GM19193 (cell line): ENCODE measurements around the gene BTBD16.

Experiments used
- POLR2A ChIP-seq: IDR thresholded peaks from 4 replicates; pipeline ENCODE4 v1.6.1; 2011; ENCODE audit not compliant: insufficient read depth, insufficient read length; ENCODE audit errors: extremely low read depth

BTBD16 gene

DNA sequence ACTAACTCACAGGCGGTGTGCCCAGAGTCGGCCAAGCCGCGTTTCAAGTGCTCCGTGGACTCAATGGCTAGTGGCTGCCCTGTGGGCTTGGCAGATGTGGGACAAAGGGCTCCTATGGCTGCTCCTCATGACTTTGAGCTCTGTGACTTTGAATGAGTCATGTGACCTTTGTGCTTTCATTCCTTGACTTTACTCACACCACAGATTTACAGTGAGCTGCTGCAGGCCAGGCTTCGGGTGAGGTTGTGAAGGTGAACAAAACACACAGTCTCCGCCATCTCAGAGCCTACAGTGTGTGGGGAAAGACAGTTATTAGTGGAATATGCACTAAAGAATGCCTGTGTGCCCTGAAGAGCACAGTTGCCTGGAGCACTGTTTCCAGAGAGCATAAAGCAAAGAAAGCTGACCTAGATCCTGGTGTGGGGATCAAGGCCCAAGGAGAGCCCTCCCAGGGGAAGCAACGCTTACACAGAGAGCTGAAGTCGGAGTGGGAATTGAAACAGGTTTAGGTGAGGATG is 73.7 kb downstream of the BTBD16 start:
- no peak for TF ChIP-seq POLR2A

DNA sequence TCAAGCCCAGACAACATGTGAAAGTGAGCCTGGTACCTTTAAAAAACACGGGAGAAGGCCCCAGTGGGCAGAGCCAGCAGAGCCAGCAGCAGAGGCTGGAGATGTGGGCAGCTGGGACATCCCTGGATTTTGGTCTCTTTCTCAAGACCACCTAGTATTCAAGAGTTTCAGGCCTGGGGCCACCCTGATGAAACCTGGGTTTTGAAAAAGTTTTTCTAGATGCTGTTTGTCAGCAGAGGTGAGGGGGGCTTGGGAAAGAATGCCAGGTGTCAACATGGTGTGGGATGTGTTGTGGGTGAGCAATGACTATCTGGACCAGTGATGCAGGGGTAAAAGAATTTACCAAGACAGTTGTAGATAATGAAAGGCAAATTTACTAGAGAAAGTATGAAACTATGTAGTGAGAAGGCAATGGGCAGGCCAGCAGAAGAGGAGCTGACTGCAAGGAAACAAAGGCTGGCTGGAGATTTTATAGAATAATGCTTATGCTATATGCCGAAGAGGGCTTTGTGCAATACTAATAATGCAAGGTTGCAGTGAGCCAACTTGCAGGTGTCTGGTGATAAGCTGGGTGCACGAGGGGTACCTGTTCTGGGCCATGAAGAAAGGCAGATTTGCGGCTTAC is 75.3 kb downstream of the BTBD16 start:
- no peak for TF ChIP-seq POLR2A

DNA sequence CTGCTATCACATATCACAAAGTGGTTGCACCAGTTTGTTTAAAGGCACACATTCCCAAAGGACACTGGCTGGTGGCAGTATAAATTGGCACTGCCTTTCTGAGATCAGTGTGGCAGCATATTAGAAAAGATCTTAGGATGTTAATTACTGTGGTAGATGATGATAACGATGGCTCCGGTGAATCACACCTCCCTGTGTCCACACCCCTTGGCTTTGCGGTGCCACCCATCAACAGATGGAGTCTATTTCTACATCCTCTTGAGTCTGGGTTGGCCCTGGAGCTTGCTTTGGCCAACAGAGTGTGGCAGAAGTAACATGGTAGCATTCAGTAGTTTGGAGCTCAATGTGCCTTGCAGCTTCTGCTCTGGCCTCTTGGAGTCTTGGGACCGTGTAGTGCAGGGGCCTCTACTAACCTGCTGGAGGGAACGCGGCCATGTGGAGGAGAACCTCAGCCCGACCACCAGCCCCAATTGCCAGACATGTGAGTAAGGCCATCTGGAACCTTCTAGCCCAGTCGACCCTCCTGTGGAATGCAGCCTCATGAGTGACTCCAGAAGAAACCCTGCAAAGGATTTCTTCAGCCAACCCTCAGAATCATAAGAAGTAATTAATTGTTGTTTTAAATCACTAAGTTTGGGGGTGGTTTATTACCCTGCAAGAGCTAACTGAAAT is 76.2 kb downstream of the BTBD16 start:
- no peak for TF ChIP-seq POLR2A

DNA sequence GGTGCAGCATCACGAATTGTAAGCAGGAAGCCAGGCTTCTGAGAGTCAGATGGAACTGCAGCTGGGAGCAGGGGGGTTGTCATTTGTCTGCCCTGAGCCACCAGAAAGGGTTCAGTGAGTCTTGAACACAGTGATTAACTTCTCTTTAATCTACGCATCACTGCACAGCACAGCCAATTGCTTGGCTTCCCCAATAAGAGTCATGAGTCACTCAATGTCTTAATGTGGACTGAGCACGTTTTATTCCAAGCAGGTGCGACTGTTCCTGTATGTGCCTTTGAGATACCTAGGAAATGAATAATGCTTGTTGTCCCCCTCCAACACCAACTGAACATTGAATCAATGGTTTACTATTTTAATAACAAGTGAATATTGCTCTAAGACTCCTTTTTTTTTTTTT is 77.4 kb downstream of the BTBD16 start:
- no peak for TF ChIP-seq POLR2A

- TF ChIP-seq POLR2A, result no peak
Observed at GRCh38 chr10:122348935-122349361, 77.9 kb downstream of the BTBD16 start.

- no peak for TF ChIP-seq POLR2A
Observed at GRCh38 chr10:122349758-122350369, 78.8 kb downstream of the BTBD16 start.

DNA sequence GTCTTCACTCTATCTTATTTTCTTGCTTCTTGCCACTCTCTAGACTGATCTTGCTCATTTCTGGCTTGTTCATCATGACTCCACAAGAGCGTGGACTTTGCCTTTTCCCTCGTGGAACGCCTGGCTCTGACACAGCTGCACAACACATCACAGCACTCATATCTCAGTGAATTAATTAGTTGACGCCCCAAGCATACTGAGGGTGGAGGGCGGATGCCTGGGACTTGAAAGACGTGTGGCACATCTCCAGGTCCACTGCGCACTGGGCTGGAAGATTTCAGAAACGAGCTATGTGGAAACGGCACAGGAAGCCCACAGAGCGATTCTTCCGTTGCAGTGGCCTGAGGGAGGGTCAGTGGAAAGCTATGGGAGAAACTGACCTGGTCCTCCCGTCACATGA is 79.8 kb downstream of the BTBD16 start:
- no peak for TF ChIP-seq POLR2A

GRCh38 chr10:122352817-122353525 is 81.9 kb downstream of the BTBD16 start:
- TF ChIP-seq POLR2A, result no peak

DNA sequence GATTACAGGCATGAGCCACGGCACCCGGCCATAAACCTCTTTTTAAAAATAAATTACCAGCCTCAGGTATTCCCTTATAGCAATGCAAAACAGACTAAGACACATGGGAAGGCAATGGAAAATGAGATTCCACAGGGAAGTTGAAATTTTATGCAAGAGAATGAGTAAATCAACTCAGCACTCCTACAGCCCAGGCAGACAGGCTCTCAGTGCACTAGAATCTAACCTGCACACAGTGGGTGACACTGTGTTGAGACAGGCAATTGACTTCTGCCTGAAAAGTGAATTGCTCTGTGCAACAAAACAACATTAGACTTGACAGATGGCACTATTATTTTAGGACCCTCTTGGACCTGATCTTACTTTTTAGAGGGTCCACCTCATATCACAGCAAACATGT is 83.3 kb downstream of the BTBD16 start:
- TF ChIP-seq POLR2A, result no peak

DNA sequence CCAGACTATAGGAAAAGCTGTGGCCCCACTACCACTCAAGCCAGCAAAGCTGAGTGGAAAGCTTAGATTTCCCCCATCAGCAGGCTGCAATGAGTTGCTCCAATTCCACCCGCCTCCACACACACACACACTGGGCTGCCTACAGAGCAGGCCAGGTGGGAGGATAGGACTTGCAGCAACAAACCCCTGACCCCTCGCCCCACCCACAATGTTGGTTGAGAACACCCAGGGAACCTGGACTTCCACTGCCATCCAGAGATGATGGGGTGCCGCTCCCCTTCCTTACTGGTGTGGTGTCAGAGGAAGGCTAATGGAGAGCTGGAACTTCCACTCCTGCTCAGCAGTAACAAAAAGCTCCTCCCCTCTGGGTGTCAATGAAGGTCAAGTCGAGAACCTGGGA is 86.6 kb downstream of the BTBD16 start:
- TF ChIP-seq POLR2A, result no peak

GRCh38 chr10:122359621-122360020 is 88.5 kb downstream of the BTBD16 start:
- TF ChIP-seq POLR2A, result no peak

DNA sequence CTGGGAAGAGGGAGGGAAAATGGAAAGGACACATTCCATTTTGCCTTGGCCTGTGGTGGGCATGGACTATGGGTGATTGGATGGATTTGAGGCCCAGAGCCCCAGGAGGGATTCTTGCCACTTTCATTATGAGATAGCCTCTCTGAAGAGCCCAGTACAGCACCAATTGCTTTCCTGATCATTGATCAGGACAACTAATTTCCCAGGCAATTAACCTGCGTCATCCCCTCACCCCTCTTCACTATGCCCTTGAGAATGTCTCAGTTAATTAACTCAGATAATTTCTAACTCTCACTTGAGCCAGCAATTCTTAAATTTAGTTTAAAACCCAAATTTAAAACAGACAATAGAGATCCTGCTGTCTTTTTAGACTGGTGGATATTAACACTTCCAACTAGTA is 90.0 kb downstream of the BTBD16 start:
- TF ChIP-seq POLR2A, result no peak

DNA sequence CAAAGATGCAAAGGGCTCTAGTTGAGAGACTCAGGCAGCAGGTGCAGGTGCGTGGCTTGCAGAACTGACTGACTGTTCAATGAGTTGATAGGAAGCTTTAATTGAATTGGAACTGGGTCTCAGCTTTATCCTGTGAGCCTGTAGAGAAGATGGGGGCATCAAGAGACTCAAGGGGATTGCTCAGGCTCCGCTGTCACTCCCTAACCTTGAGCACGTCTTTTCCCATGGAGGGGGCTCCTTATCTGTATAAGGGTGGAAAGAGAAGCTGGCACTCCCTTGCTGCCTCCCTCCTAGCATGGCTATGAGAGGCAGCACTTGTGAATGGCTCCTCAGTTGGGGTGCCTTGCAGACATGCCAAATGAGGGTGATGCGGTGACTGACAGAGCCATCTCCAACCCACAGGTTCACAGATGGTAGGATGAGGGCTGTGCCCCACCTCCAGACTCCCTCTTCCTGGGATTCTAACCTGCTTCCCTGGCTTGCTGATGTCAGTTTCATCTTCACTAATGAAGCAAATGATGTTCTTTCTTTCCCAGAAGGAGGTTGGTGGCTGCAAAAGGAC is 91.0 kb downstream of the BTBD16 start:
- TF ChIP-seq POLR2A, result no peak

DNA sequence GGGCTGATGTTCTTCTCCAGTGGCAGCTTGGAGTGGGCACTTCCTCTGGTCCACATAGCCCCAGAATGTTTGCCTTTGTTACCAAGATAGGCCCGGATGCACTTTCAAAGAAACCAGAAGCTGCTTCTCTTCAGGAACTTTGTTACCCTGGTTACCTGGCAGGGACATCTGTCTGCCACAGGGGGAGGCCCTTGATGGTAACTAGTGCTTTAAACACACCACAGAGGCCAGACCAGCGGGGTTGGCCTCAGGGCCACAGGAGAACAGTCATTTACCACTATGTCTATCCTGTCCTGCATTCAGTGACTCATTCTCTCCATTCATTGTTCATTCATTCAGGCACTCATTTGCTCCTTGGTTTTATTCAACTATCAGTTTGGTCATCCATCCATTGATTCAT is 91.5 kb downstream of the BTBD16 start:
- TF ChIP-seq POLR2A, result no peak

GRCh38 chr10:122363311-122363710 is 92.2 kb downstream of the BTBD16 start:
- no peak for TF ChIP-seq POLR2A
